Measurements from ENCODE around the gene JMJD8.

DNA sequence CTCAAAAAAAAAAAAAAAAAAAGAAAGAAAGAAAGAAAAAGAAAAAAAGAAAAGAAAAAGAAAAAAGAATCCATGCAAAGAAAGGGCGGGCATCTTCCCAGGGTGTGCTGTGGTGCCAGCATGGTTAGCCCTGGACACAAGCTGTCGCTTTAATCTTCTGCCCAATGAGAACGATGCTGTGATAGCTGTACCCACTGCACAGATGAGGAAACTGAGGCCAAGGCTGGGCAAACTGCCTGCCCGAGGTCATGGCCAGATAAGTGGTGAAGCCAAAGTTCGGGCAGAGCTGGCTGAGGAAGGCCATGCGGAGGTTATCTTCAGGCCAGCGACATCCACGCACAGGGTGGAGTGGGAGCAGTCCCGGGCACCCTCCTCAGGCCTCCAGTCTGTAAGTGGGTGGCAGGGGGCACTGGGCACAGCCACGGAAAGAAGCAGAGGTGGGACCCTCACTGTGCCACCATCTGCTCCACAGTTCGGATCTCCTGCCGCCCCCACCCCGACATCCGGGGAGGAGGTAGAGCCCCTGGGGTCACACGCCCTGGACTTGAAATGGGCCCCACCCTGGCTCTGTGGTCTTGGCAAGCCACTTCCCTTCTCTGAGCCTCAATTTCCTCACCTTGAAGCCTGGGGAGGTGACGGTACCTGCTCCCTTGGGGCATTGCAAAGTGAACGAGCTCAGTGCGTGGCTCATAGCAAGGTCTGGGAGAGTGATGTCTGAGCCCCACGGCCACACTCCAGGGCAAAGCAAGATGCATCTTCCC lies 15.0 kb upstream of the JMJD8 start:
- TF ChIP-seq, protein P1, sequence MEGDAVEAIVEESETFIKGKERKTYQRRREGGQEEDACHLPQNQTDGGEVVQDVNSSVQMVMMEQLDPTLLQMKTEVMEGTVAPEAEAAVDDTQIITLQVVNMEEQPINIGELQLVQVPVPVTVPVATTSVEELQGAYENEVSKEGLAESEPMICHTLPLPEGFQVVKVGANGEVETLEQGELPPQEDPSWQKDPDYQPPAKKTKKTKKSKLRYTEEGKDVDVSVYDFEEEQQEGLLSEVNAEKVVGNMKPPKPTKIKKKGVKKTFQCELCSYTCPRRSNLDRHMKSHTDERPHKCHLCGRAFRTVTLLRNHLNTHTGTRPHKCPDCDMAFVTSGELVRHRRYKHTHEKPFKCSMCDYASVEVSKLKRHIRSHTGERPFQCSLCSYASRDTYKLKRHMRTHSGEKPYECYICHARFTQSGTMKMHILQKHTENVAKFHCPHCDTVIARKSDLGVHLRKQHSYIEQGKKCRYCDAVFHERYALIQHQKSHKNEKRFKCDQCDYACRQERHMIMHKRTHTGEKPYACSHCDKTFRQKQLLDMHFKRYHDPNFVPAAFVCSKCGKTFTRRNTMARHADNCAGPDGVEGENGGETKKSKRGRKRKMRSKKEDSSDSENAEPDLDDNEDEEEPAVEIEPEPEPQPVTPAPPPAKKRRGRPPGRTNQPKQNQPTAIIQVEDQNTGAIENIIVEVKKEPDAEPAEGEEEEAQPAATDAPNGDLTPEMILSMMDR (IDR thresholded peaks at IDR 0.05 in 4 of 5, conservative IDR thresholded peaks at IDR 0.05 in 1 of 5): no peak
- no peak for TF ChIP-seq POLR2A (IDR thresholded peaks at IDR 0.05)
